NCI-H1694 (cell line): ENCODE measurements around the gene PILRB.

Experiments used
- DNase-seq: peaks from one replicate; lab custom pipeline; 2025; lab: John Stamatoyannopoulos, UW

The PILRB gene

GRCh38 chr7:100407285-100408180 is 49.6 kb downstream of the PILRB start:
- peak; percentile 66 for DNase-seq

- DNase-seq, result no peak
Observed at GRCh38 chr7:100411101-100411500, 53.2 kb downstream of the PILRB start.

GRCh38 chr7:100413346-100413745 is 55.4 kb downstream of the PILRB start:
- no peak for DNase-seq

- no peak for DNase-seq
Observed at GRCh38 chr7:100413889-100414288, 56.0 kb downstream of the PILRB start.

GRCh38 chr7:100415448-100415847 is 57.5 kb downstream of the PILRB start:
- no peak for DNase-seq
